A673 (cell line): ENCODE results near the gene C1QTNF9.

ENCODE experiments used
- CTCF ChIP-seq: fragments of 300-800, 200-600 bp; sonication (generic); conservative IDR thresholded peaks from 2 replicates; pipeline ENCODE4 v1.5.1; 2017; ENCODE audit warnings: low read depth, mild to moderate bottlenecking, antibody characterized with exemption, low read length, moderate library complexity, mixed read lengths
- EZH2 ChIP-seq: fragments of 200-600 bp; sonication (generic); IDR thresholded peaks from 2 replicates; pipeline ENCODE4 v1.6.1; 2017; ENCODE audit warnings: borderline replicate concordance, low read depth, mild to moderate bottlenecking, mixed read lengths, antibody characterized with exemption, low read length; ENCODE audit not compliant: poor library complexity, severe bottlenecking

- TF ChIP-seq CTCF (no peak), EZH2 (no peak)
These were observed 39.6 kb upstream of the C1QTNF9 start for GRCh38 chr13:24269821-24270220.
